GM12878 (cell line): ENCODE data around the gene COL15A1. TPM values are rescaled to one million over a fixed set of nuclear protein-coding genes. Genes with fewer than 3 reads are reported as not detected.

Experiments
- ATAC-seq: fragments of 200-7000 bp; cut with Tn5 transposase; 3 replicates; pipeline ENCODE4 v1.9.1; 2020; ENCODE audit warnings: mild to moderate bottlenecking, moderate library complexity
- BruUV-seq: library from RNA; stranded (reverse); fragments of 400-500 nt; replicated peaks from 2 replicates; lab custom pipeline; 2021; lab: Mats Ljungman, UMichigan
- CTCF ChIA-PET: fragments of 300-600 bp; sonication (Branson Sonifier 250); formaldehyde crosslinking; extraction: SDS; loops from one replicate; lab custom pipeline; 2021; ENCODE audit warnings: inconsistent platforms; lab: Yijun Ruan, JAX
- POLR2A ChIA-PET: fragments of 350-600 bp; formaldehyde crosslinking; extraction: SDS; loops from one replicate; lab custom pipeline; 2021; ENCODE audit warnings: inconsistent platforms; lab: Charles Lee
- RAD21 ChIA-PET: fragments of 300-600 bp; sonication (Branson Sonifier 250); formaldehyde crosslinking; loops from one replicate; lab custom pipeline; 2023; ENCODE audit warnings: antibody characterized with exemption; ENCODE audit not compliant: unreplicated experiment; lab: Charles Lee
- SMC1A ChIA-PET: fragments of 300-600 bp; sonication (Branson Sonifier 250); formaldehyde crosslinking; loops from one replicate; lab custom pipeline; 2023; ENCODE audit not compliant: unreplicated experiment, uncharacterized antibody; lab: Charles Lee
- DNase-seq: peaks from one replicate; pipeline ENCODE4 v3.0.0-alpha.2; 2011; ENCODE audit warnings: low read depth, low spot score
- FAIRE-seq: peaks from 3 replicates; lab custom pipeline; 2011; peaks lifted over from hg19 to GRCh38; lab: Jason Lieb, UNC
- H2AFZ ChIP-seq: 2 replicates; pipeline ENCODE4 v1.6.0; 2011; ENCODE audit warnings: low read depth, low read length, control low read depth; ENCODE audit not compliant: control insufficient read depth
- H3K27ac ChIP-seq: 2 replicates; pipeline ENCODE4 v1.5.1; 2011; ENCODE audit warnings: control low read depth; ENCODE audit not compliant: control insufficient read depth, insufficient read depth
- H3K27me3 ChIP-seq, 2 experiments: replicated peaks in 1 of 2; 2 replicates each; pipeline versions ENCODE4 v1.6.0 to v1.6.1; 2011; ENCODE audit warnings: low read length in 1 of 2; ENCODE audit not compliant: control insufficient read depth in 2 of 2, insufficient read depth in 2 of 2
- H3K36me3 ChIP-seq, 2 experiments: 2 replicates each; pipeline ENCODE4 v1.5.1; 2011; ENCODE audit warnings: low read length in 1 of 2; ENCODE audit not compliant: control insufficient read depth in 2 of 2, insufficient read depth in 2 of 2
- H3K4me1 ChIP-seq: 2 replicates; pipeline ENCODE4 v1.6.1; 2011; ENCODE audit warnings: mild to moderate bottlenecking, low read length, moderate library complexity, mixed read lengths; ENCODE audit not compliant: control insufficient read depth, insufficient read depth
- H3K4me2 ChIP-seq: 2 replicates; pipeline ENCODE4 v1.6.0; 2011; ENCODE audit warnings: control low read depth; ENCODE audit not compliant: control insufficient read depth, insufficient read depth
- H3K4me3 ChIP-seq: fragments of 200-600 bp; sonication (generic); 2 replicates; pipeline ENCODE4 v1.5.1; 2016
- H3K79me2 ChIP-seq: 2 replicates; pipeline ENCODE4 v1.6.0; 2011; ENCODE audit warnings: low read length; ENCODE audit not compliant: control insufficient read depth, insufficient read depth
- H3K9ac ChIP-seq: 2 replicates; pipeline ENCODE4 v1.8.0; 2011; ENCODE audit warnings: low read length, control low read depth, mixed read lengths; ENCODE audit not compliant: control insufficient read depth, insufficient read depth
- H3K9me3 ChIP-seq: replicated peaks from 3 replicates; pipeline ENCODE4 v1.5.1; 2011; ENCODE audit warnings: mild to moderate bottlenecking, low read length; ENCODE audit not compliant: control insufficient read depth, insufficient read depth
- H4K20me1 ChIP-seq: 2 replicates; pipeline ENCODE4 v1.6.0; 2011; ENCODE audit not compliant: control insufficient read depth, insufficient read depth
- BCL11A ChIP-seq: IDR thresholded peaks from 2 replicates; pipeline ENCODE4 v1.6.1; 2011; ENCODE audit warnings: low read depth, low read length
- CHD2 ChIP-seq: IDR thresholded peaks from 2 replicates; pipeline ENCODE4 v1.6.1; 2011; ENCODE audit warnings: low read depth, low read length, improper control_type of control experiment, borderline replicate concordance
- ESRRA ChIP-seq: IDR thresholded peaks from 2 replicates; pipeline ENCODE4 v1.6.1; 2012; ENCODE audit warnings: mild to moderate bottlenecking, low read length, improper control_type of control experiment
- GABPA ChIP-seq: IDR thresholded peaks from 2 replicates; pipeline ENCODE4 v1.6.1; 2014; ENCODE audit warnings: antibody characterized with exemption, low read depth, mild to moderate bottlenecking, inconsistent platforms
- HCFC1 ChIP-seq: fragments of 150-350 bp; IDR thresholded peaks from 2 replicates; pipeline ENCODE4 v1.6.1; 2014; ENCODE audit warnings: low read length
- KLF5 ChIP-seq: fragments of 450-650 bp; IDR thresholded peaks from 2 replicates; pipeline ENCODE4 v1.6.1; 2014; ENCODE audit warnings: mild to moderate bottlenecking; ENCODE audit not compliant: partially characterized antibody
- MXI1 ChIP-seq: fragments of 150-350 bp; IDR thresholded peaks from 2 replicates; pipeline ENCODE4 v1.6.1; 2011; ENCODE audit warnings: low read depth, mild to moderate bottlenecking, inconsistent platforms, low read length, improper control_type of control experiment
- NFIC ChIP-seq: IDR thresholded peaks from 2 replicates; pipeline ENCODE4 v1.6.1; 2012; ENCODE audit warnings: low read depth, mild to moderate bottlenecking, inconsistent platforms, low read length, moderate library complexity
- NR2C2 ChIP-seq: IDR thresholded peaks from 2 replicates; pipeline ENCODE4 v1.6.1; 2011; ENCODE audit warnings: borderline replicate concordance, low read depth; ENCODE audit not compliant: control insufficient read depth, insufficient read length
- PBX3 ChIP-seq: IDR thresholded peaks from 2 replicates; pipeline ENCODE4 v1.6.1; 2011; ENCODE audit warnings: mild to moderate bottlenecking, low read depth, low read length, moderate library complexity; ENCODE audit not compliant: insufficient replicate concordance
- RCOR1 ChIP-seq: conservative IDR thresholded peaks from 2 replicates; pipeline ENCODE4 v1.6.1; 2012; ENCODE audit warnings: low read depth, low read length, improper control_type of control experiment
- SREBF1 ChIP-seq: IDR thresholded peaks from 2 replicates; pipeline ENCODE4 v1.6.1; 2012; ENCODE audit warnings: mild to moderate bottlenecking, low read length
- TAF1 ChIP-seq: IDR thresholded peaks from 2 replicates; pipeline ENCODE4 v1.6.1; 2011; ENCODE audit warnings: mild to moderate bottlenecking, low read depth, low read length, borderline replicate concordance
- TCF3 ChIP-seq: IDR thresholded peaks from 2 replicates; pipeline ENCODE4 v1.6.1; 2012; ENCODE audit warnings: low read depth, mild to moderate bottlenecking, low read length, borderline replicate concordance; ENCODE audit not compliant: insufficient read depth
- USF1 ChIP-seq: IDR thresholded peaks from 2 replicates; pipeline ENCODE4 v1.6.1; 2011; ENCODE audit warnings: borderline replicate concordance, low read depth, mild to moderate bottlenecking, moderate library complexity, mixed read lengths, low read length; ENCODE audit not compliant: insufficient read depth; ENCODE audit errors: extremely low read length
- YBX1 ChIP-seq: fragments of 450-650 bp; IDR thresholded peaks from 2 replicates; pipeline ENCODE4 v1.6.1; 2016; ENCODE audit warnings: antibody characterized with exemption
- WGBS: methylation state at CpG from one replicate; pipeline ENCODE4 v1.1.6; 2016; ENCODE audit warnings: low lambda C conversion rate; ENCODE audit not compliant: insufficient replicate concordance, insufficient coverage; ENCODE audit errors: missing lambda C conversion rate; 5-methylcytosine and 5-hydroxymethylcytosine counted together
- in situ Hi-C: fragments of 300-500 bp; cut with MboI; formaldehyde crosslinking; loops from 9 replicates; pipeline ENCODE4 v1.14.3; 2018; ENCODE audit warnings: mixed read lengths
- intact Hi-C: fragments of 100-400 bp; cut with micrococcal nuclease; formaldehyde crosslinking; loops from one replicate; pipeline ENCODE4 v1.14.2; 2022; ENCODE audit not compliant: unreplicated experiment
- polyA plus RNA-seq, 11 experiments: library from polyadenylated mRNA; depleted of rRNA in 4 of 11; unstranded in 6 of 11; stranded (reverse) in 5 of 11; fragments of >200 nt; fragmentation: Nextera tagmentation in 4 of 11; fragmentation: Illumina TruSeq in 1 of 11; extraction: Ambion mirVana in 4 of 11; extraction: Trizol in 1 of 11; gene quantifications; 1 replicate in 1 of 11; 2 replicates in 10 of 11; pipeline versions ENCODE4 v1.2.1 to v1.2.3, GENCODE V29; 2011 to 2016; ENCODE audit warnings: inconsistent platforms in 2 of 11, missing spikeins in 2 of 11, low read depth in 1 of 11
- total RNA-seq, 4 experiments: library from RNA; depleted of rRNA in 3 of 4; stranded (reverse); fragments of >200 nt in 3 of 4; fragmentation: Illumina TruSeq in 1 of 4; extraction: Trizol in 1 of 4; gene quantifications; 2 replicates each; pipeline versions ENCODE4 v1.2.1 to v1.2.3, GENCODE V29; 2013 to 2021
- TF ChIP-seq, protein P1 (sequence below): fragments of 450-650 bp; formaldehyde crosslinking; IDR thresholded peaks from 2 replicates; pipeline ENCODE4 v1.4.0; 2020; ENCODE audit warnings: mild to moderate bottlenecking, moderate library complexity
- TF ChIP-seq, protein P2 (sequence below): fragments of 450-650 bp; IDR thresholded peaks from 2 replicates; pipeline ENCODE4 v1.6.1; 2017; ENCODE audit warnings: mild to moderate bottlenecking

COL15A1 gene
- total and polyA plus RNA-seq, 10 of the 15 experiments (the other 5 are each of a cell fraction or from before 2014, with no cell fraction given) = 0.01 to 0.28 (median 0.06) TPM; not detected in 2

- FAIRE-seq (no peak), DNase-seq (no peak), ATAC-seq (no peak)
- Histone ChIP-seq H3K36me3 (no peaks in the 10 kb centered on the region), H3K79me2 (no peaks in the 10 kb centered on the region), H3K4me2 (no peak overlapping the region), H3K4me3 (no peak overlapping the region), H3K27me3 (no peaks in the 10 kb centered on the region), H2AFZ (no peak overlapping the region), H4K20me1 (no peaks in the 10 kb centered on the region), H3K27ac (no peak overlapping the region), H3K9me3 (no peaks in the 10 kb centered on the region), H3K4me1 (no peaks in the 10 kb centered on the region), H3K9ac (no peak overlapping the region)
- ChIA-PET SMC1A (no interaction called here), CTCF (interaction anchor here (0.6 kb wide), 1 partner anchor 16 kb away, joined by 3 read pairs; no protein-coding TSS in a partner anchor), RAD21 (no interaction called here), POLR2A (no interaction called here)
- 5% methylated on average over 4 of the region's 4 CpGs for WGBS
- TF ChIP-seq TCF3 (no peak), NR2C2 (no peak), BCL11A (no peak), HCFC1 (no peak), GABPA (no peak), NFIC (no peak), MXI1 (no peak), CHD2 (no peak), KLF5 (no peak), PBX3 (no peak), SREBF1 (no peak), USF1 (no peak), RCOR1 (no peak), ESRRA (no peak), TAF1 (no peak), YBX1 (no peak)
- TF ChIP-seq, protein P1, sequence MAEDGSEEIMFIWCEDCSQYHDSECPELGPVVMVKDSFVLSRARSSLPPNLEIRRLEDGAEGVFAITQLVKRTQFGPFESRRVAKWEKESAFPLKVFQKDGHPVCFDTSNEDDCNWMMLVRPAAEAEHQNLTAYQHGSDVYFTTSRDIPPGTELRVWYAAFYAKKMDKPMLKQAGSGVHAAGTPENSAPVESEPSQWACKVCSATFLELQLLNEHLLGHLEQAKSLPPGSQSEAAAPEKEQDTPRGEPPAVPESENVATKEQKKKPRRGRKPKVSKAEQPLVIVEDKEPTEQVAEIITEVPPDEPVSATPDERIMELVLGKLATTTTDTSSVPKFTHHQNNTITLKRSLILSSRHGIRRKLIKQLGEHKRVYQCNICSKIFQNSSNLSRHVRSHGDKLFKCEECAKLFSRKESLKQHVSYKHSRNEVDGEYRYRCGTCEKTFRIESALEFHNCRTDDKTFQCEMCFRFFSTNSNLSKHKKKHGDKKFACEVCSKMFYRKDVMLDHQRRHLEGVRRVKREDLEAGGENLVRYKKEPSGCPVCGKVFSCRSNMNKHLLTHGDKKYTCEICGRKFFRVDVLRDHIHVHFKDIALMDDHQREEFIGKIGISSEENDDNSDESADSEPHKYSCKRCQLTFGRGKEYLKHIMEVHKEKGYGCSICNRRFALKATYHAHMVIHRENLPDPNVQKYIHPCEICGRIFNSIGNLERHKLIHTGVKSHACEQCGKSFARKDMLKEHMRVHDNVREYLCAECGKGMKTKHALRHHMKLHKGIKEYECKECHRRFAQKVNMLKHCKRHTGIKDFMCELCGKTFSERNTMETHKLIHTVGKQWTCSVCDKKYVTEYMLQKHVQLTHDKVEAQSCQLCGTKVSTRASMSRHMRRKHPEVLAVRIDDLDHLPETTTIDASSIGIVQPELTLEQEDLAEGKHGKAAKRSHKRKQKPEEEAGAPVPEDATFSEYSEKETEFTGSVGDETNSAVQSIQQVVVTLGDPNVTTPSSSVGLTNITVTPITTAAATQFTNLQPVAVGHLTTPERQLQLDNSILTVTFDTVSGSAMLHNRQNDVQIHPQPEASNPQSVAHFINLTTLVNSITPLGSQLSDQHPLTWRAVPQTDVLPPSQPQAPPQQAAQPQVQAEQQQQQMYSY (CRISPR knock-in tag) = no peak
- TF ChIP-seq, protein P2, sequence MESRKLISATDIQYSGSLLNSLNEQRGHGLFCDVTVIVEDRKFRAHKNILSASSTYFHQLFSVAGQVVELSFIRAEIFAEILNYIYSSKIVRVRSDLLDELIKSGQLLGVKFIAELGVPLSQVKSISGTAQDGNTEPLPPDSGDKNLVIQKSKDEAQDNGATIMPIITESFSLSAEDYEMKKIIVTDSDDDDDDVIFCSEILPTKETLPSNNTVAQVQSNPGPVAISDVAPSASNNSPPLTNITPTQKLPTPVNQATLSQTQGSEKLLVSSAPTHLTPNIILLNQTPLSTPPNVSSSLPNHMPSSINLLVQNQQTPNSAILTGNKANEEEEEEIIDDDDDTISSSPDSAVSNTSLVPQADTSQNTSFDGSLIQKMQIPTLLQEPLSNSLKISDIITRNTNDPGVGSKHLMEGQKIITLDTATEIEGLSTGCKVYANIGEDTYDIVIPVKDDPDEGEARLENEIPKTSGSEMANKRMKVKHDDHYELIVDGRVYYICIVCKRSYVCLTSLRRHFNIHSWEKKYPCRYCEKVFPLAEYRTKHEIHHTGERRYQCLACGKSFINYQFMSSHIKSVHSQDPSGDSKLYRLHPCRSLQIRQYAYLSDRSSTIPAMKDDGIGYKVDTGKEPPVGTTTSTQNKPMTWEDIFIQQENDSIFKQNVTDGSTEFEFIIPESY = no peak
- in situ Hi-C loops = no loop called here
- intact Hi-C loops = no loop called here
- no TSS peak for BruUV-seq
Measured at GRCh38 chr9:98905015-98905414, 38.7 kb upstream of the COL15A1 start.
